Activated CD8-positive, alpha-beta memory T cell treated with anti-CD3 and anti-CD28 coated beads, Interleukin-2, amount 50 U/mL, for 24 hours (primary cell): ENCODE results near the gene PARVG.

Experiments used
- DNase-seq: peaks from one replicate; pipeline ENCODE4 v3.0.0-alpha.2; 2020; ENCODE audit errors: extremely low read depth

PARVG gene

GRCh38 chr22:44181033-44181911, 547 bp downstream of the PARVG start:
- DNase-seq: no peak

GRCh38 chr22:44181912-44182587, 1.3 kb downstream of the PARVG start:
- no peak for DNase-seq

GRCh38 chr22:44182588-44183286, 2.0 kb downstream of the PARVG start:
- no peak for DNase-seq

- DNase-seq: no peak
Observed at GRCh38 chr22:44183287-44183588, 2.5 kb downstream of the PARVG start.

- DNase-seq: no peak
Observed at GRCh38 chr22:44184006-44184405, 3.3 kb downstream of the PARVG start.

- no peak for DNase-seq
Observed at GRCh38 chr22:44185237-44186120, 4.8 kb downstream of the PARVG start.

GRCh38 chr22:44186121-44186510, 5.4 kb downstream of the PARVG start:
- no peak for DNase-seq

- no peak for DNase-seq
Observed at GRCh38 chr22:44186737-44187136, 6.0 kb downstream of the PARVG start.

GRCh38 chr22:44187652-44188230, 7.0 kb downstream of the PARVG start:
- no peak for DNase-seq

- no peak for DNase-seq
Observed at GRCh38 chr22:44188316-44188715, 7.6 kb downstream of the PARVG start.

- DNase-seq: no peak
Observed at GRCh38 chr22:44188986-44189630, 8.4 kb downstream of the PARVG start.

GRCh38 chr22:44190381-44190976, 9.8 kb downstream of the PARVG start:
- no peak for DNase-seq

- no peak for DNase-seq
Observed at GRCh38 chr22:44191036-44191454, 10.3 kb downstream of the PARVG start.

GRCh38 chr22:44192098-44192815, 11.5 kb downstream of the PARVG start:
- no peak for DNase-seq

- no peak for DNase-seq
Observed at GRCh38 chr22:44192816-44193534, 12.2 kb downstream of the PARVG start.

GRCh38 chr22:44193535-44193891, 12.8 kb downstream of the PARVG start:
- no peak for DNase-seq

GRCh38 chr22:44194569-44194968, 13.8 kb downstream of the PARVG start:
- DNase-seq: no peak

GRCh38 chr22:44195189-44195871, 14.6 kb downstream of the PARVG start:
- no peak for DNase-seq

- DNase-seq: no peak
Observed at GRCh38 chr22:44196241-44196640, 15.5 kb downstream of the PARVG start.
